ENCODE measurements around the gene BORCS5. TPM values are rescaled to one million over a fixed set of nuclear protein-coding genes. Genes with fewer than 3 reads are reported as not detected.
A peak's percentile ranks its signal among the peaks of the same experiment; 100 is the strongest.
"Not testable (repeated sequence)": the region's sequence is repeated elsewhere in the genome, so short reads cannot be mapped to it uniquely, and the experiment has no call there.

The BORCS5 gene
- 8.1 and 9.8 TPM in 2 replicates for total RNA-seq (2014; rRNA removed; shearing (Covaris generic))

DNA sequence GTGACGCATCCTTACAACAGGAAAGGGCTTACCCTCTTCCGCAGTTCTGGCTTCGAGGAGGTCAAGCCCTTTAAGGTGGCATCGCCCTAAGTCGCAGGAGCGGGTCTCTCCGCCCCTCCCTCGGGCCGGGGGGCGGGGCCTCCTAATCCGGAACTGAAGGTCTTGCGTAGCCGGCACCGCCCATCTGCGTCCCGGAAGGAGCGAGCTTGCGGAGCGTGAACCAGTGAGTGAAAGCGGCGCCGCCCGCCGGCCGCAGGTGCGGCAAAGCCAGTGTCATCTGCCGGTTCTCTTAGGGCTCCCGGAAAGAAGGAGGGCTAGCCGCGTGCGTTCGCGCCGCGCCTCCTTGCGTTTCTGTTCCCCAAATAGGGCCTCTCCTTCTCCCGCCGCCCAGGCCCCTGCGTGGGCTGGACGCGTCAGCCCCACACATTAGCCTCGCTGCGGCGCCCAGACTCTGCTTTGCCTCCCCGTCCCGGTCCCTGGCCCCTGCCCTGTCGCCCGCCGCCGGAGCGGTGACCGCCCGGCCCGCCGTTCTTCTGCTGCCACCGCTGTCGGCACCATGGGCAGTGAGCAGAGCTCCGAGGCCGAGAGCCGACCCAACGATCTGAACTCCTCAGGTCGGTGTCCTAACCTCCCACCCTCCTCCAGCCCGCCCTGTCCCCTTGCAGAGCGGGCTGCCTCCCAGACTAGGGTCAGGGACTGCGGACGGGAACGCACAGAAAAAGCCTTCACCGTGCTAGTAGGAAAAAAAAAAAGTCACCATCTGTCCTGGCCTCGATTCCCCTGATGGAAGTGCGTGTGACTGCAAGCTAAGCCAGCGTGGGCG lies at the start of gene BORCS5:
TSS of gene BORCS5 (plus strand) at position 183 of the 823 bp plus-strand sequence. CDS start at position 557, 374 bp downstream.
- peak; percentile 95 for DNase-seq (ENCODE audit: low spot score)

DNA sequence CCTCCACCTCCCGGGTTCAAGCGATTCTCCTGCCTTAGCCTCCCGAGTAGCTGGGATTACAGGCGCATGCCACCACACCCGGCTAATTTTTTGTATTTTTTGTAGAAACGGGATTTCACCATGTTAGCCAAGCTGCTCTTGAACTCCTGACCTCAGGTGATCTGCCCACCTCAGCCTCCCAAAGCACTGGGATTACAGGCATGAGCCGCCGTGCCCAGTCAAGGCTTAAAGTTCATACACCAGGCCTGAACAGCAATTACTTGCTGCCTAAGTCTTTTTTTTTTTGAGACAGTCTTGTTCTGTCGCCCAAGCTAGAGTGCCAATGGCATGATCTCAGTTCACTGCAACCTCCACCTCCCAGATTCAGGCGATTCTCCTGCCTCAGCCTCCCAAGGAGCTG lies 46.2 kb upstream of the BORCS5 start:
- DNase-seq (ENCODE audit: low spot score), result not testable (repeated sequence)

DNA sequence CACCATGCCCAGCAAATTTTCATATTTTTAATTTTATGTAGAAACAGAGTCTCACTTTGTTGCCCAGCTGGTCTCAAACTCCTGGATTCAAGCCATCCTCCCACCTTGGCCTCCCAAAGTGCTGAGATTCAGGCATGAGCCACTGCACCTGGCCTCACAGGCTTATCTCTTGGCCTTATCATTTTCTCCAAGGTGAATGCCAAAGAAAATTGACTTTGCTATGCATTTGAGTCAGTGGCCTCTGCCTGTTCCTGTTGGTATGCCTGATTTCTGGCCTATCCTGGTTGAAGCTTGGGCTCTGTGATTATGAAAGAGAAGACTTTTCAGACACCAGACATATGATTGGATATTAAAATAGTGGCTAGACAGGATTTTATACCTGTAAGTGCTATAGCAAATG lies 41.0 kb upstream of the BORCS5 start:
- no peak for DNase-seq (ENCODE audit: low spot score)

DNA sequence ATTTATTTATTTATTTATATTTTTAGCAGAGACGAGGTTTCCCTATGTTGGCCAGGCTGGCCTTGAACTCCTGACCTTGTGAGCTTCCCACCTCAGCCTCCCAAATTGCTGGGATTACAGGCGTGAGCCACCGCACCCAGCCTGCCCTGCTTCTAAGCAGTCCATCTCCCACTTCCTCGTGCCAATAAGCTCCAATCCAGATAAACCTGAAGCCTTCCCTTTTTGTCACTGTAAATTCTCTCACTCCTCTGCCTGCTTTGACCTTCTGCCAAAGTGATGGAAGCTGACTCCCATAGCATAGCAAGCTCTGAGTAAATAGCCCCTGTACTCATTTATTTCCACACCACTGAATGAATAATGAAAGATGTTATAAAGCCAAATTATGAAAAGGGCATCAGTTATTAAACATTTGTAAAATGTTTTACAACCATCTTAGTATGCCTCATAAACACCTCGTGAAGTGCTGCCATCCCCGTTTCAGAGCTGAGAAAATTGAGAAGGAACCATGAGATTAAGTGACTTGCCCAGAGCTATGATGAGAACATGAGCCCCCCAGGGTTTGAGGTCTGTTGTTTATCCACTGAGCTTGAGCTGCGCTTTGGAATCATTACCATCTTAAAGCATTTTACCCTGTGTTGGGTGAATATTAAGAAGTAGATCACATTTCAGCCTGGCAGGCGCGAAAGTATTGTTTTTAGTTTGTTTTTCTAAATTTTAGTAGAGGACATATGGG lies 37.3 kb upstream of the BORCS5 start:
- no peak for DNase-seq (ENCODE audit: low spot score)

DNA sequence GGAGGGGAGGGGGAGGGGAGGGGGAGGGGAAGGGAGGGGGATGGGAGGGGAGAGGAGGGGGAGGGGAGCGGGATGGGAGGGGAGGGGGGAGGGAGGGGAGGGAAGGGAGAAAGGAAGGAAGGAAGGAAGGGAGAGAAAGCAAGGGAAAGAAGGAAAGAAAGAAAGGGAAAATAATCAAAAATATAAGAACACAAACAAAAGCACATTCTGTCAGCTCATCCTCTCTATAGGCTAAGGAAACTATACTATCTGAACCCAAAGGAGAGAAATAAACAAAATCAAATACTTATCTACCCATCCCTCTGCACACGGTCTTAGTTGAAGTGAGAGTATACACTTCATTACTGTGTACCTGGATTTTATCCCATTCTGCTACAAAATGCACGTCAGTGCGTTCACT lies 33.8 kb upstream of the BORCS5 start:
- no peak for DNase-seq (ENCODE audit: low spot score)

DNA sequence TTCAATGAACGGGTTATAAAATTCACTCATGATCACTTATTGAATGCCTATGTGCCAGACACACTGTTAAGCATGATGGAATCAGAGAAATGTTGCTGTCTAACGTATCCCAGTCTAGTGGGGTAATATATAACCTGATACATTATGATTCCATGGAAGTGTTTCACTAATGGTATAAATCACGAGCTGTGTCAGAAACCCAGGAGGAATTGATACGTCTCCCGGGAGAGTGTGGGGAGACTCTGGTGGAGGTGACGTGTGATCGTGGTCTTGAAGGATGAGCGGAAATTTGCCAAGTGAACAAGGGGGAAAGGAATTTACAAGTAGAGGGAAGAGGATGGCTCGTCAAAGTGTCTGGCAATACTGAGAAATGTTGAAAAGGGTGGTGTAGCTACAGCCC lies 33.3 kb upstream of the BORCS5 start:
- DNase-seq (ENCODE audit: low spot score), result no peak

DNA sequence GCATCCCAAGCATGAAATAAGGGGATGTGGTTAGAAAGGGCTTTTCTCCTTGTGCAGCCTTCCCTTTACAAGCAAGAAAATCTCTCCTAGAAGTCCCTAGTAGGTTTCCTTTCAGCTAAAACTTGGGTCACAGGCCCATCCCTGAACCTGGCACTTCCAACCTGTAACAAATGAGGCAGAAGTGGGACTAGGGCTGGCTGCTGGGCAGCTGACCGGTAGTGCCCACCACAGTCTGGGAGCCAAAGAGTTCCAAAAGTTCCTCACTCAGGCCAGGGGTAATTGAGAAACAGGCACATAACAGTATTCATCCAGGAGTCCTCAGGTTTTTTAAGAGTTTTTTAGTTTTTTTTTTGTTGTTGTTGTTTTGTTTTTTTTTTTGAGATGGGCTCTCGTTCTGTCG lies 30.6 kb upstream of the BORCS5 start:
- DNase-seq (ENCODE audit: low spot score), result no peak

DNA sequence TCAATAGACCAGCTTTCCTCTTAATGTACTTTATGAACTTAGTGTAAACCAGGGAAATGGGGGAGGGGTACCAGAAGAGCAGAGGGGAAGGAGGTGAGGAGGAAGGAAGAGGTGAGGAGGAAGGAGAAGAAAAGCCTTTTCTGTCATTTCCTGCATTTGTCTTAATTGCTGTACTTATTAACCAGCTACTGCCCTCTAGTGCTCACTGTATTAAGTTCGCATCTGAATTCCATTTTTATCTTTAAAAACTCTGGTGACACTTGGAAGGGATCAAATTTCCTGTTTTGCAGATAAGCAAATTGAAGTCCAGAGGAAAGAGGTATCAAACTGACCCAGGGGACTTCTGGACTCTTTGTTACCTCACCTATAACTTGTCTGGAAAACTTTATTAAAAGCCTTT lies 29.1 kb upstream of the BORCS5 start:
- peak; percentile 77 for DNase-seq (ENCODE audit: low spot score)

DNA sequence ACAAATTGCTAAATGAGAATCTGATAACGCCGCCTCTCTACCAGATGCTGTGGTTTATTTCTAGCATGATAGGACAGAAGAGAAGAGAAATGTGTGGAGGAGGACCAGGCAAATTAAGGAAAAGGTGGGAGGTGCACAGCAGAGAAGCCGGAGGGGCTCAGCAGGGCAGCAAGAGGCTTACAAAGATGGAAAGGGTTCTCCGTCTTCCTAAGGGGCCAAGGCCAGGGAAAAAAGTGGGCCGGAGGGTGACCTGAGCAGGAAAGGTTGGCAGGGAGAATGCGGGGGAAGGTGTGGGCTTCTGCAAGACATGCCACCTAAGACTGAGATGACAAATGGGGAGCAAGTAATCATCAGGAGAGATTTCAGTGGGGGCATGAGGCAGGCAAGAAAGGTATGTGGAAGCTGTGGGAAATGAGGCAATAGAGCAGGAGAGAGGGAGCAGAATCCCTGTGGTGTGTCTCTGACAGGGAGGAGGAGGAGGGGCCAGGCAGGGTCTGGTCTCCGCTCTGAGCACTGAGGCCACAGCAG lies 25.6 kb upstream of the BORCS5 start:
- no peak for DNase-seq (ENCODE audit: low spot score)

DNA sequence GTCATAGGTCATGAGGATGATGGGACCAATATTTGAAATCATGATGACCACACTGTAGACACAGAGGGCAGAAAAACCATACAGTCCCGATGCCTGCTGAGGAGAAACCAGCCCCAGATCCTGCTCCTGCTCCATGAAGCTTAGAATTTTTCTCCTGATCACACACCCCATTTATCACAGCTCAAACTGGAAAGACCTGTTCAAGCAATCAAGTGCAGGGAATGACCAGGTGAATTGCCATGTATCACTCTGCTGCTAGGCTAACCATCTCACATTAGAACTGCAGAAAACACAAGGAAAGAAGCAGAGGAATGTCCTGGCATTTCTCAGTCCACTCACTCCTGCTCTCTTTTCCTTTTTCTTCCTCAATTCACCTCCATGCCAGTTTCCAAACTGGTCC lies 25.0 kb upstream of the BORCS5 start:
- DNase-seq (ENCODE audit: low spot score), result no peak

DNA sequence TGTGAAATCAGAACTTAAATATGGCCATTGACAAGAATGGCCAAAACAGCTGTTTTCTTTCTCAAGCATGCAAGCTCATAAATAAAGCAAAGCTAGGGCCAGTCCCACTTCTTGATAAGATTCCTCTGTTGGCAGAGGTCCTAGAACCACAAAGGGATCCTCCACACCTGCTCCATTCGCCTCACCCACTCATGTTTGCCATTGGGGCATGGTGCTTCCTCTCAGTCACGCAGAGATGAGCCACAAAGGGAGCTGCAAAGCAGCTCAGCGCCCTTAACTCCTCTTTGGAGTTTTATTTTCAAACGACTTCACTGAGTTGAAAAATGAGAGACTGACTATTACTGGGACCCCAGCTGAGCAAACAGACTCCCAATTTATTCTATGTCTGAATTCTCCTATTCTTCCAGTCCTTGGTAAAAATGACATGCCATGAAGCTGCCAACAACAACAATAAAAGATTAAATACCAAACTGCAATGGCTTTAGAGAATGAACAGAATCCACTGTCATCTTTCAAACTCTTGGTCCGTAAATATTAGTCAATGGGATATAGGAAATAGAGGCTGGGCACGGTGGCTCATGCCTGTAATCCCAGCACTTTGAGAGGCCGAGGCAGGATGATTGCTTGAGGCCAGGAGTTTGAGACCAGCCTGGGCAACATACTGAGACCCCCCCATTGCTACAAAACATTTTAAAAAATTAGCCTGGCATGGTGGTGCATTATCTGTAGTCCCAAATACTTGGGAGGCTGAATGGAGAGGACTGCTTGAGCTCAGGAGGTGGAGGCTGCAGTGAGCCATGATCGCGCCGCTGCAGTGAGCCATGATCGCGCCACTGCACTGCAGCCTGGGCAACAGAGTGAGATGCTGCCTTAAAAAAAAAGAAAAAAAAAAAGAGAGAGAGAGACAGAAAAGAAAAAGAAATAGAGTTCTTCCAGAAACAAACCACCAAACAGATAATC lies 23.2 kb upstream of the BORCS5 start:
- DNase-seq (ENCODE audit: low spot score), result peak; percentile 54

DNA sequence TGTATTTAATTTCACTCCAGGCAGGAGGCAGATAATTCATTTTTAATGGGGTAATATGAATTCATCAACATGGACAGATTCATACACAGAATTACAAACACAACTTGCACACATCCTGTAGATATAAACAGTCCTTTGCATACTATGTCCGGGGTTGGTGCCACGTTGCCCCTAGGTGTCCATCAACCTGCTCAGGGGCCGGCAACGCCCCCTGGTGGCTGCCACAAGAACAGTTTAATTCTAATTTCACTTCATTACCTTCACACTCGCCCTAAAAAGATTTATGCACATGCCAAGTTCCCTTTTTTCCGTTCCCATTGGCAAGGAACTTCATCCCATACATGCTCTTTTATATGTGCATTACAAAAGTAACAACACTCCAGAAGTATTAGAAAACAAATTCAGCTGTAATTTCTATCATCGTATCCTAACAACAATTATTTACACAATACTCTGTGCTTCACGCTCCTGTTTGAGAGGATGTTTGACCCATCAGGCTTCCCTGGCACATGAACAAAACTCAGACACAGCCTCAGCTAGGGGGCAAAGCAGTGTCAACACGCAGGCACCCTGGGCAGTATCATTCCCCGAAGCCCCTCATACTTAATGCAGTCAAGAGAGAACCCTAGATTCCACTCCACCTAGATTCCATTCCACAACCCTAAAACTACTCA lies 22.4 kb upstream of the BORCS5 start:
- DNase-seq (ENCODE audit: low spot score), result peak; percentile 65

DNA sequence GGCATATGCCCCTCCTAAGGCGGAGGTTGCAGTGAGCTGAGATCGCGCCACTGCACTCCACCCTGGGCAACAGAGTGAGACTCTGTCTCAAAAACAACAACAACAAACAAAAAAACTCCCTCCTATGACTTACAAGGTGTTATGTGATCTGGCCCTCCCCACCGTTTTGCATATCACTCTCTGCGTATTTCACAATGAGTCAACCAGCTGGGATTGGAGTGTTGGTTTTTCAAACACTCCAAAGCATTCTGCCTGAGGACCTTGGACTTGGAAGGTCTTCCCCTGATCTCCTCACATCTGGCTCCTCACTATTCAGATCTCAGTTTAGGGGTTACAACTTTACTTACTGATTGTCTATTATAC lies 20.8 kb upstream of the BORCS5 start:
- DNase-seq (ENCODE audit: low spot score), result peak; percentile 67

DNA sequence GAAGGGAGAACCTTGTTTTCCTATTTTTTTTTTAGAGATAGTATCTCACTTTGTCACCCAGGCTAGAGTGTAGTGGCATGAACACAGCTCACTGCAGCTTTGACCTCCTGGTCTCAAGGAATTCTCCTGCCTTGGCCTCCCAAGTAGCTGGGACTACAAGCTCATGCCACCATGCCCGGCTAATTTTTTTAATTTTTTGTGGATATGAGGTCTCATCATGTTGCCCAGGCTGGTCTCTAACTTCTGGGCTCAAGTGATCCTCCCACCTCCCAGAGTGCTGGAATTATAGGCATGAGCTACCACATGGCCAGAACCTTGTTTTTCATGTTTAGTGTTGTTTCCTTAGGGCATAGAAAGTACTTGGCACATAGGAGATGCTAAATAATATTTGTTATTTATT lies 20.4 kb upstream of the BORCS5 start:
- no peak for DNase-seq (ENCODE audit: low spot score)

DNA sequence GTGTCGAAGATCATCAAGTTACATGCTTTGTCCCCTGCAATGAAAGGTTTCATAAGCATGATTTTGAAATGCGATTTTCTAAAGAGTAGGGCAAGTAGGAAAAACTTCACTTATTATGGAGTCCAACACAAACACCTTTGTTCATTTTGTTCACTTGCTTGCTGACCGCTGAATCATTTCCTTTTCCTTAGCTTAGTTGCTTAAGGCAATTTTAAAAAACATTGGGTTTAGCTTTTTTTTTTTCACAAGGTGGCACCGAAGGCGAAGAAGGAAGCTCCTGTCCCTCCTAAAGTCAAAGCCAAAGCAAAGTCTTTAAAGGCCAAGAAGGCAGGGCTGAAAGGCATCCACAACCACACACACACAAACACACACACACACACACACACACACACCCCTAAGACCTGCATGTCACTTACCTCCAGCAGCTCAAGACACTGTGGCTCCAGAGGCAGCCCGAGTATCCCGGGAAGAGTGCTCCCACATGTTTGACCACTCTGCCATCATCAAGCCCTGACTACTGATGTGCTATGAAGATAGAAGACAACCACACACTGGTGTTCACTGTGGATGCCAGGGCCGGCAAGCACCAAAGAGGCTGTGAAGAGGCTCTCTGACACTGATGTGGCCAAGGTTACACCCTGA lies 18.2 kb upstream of the BORCS5 start:
- peak; percentile 40 for DNase-seq (ENCODE audit: low spot score)

DNA sequence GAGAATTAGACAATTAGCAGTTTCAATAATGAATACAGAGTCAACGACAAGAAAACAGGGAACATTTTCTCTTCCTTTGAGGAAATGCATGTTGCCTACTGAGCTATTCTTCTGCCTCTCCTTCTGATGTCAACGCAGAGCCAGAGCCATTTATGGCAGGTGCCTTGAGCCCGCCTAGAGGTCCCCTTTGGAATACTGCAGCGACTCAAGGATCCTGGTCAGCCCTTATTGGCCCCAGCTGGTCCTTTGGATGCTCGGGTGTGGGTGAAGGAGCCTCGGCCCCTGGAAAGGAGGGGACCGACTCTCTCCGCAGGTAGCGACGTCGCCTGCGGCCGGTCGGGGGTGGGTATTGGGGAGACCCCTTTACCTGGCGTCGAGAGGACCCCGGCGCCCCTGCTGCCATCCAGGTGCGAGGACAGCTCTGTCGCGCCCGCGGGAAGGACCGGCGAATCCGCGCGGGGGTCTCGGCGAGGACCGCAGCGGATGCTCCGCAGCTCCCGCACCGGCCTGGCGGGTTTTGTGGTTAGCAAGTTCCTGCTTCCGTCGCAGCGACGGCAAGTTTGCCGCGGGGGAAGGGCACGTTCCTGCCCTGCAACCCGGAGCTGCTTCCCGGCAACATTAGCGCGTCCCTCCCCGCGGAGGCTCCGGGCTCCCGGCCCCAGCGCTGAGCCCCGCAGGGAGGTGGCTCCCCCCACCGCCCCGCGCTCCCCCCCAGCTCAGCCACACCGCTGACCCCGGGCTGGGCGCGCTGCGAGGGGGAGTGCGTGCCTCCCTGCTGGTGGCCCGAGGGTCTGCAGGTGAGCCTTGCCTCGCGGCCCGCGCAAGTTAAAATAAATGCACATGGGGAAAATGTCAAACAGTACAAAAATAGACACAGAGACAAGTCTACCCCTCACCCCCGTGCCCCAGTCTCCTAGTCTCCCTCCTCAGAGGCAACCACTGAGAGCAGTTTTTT lies 6.9 kb upstream of the BORCS5 start, which contains the start of gene MANSC1:
TSS of gene MANSC1 (minus strand) at position 532 of the 955 bp plus-strand sequence. CDS start 6,928 bp downstream, outside the sequence.
- DNase-seq (ENCODE audit: low spot score), result no peak

DNA sequence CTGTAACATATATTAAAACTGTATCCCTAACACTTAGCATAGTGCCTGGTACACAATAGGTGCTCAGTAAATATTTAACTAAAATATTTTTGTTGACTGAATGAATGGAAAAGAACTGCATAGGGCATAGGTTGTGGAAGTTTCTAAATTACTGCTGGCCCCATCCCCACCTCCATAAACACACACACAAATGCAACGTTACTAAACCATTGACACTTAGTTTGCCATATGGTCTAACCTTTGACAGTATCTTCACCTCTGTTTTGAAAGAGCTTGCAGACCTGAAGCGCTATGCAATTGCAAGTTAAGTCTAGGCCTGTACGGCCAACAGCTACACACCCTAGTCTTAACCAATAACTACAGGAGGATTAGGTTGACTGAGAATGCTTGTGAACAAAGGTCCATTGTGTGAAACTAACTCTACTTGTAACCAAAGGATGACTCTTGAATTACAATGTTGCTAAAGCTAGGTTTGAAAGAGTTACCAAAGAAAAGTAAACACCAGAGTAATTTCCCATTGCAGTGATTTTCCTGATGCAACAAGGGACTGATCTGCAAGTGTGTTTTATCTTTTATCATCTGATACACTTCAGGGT lies 5.9 kb upstream of the BORCS5 start:
- DNase-seq (ENCODE audit: low spot score), result no peak

DNA sequence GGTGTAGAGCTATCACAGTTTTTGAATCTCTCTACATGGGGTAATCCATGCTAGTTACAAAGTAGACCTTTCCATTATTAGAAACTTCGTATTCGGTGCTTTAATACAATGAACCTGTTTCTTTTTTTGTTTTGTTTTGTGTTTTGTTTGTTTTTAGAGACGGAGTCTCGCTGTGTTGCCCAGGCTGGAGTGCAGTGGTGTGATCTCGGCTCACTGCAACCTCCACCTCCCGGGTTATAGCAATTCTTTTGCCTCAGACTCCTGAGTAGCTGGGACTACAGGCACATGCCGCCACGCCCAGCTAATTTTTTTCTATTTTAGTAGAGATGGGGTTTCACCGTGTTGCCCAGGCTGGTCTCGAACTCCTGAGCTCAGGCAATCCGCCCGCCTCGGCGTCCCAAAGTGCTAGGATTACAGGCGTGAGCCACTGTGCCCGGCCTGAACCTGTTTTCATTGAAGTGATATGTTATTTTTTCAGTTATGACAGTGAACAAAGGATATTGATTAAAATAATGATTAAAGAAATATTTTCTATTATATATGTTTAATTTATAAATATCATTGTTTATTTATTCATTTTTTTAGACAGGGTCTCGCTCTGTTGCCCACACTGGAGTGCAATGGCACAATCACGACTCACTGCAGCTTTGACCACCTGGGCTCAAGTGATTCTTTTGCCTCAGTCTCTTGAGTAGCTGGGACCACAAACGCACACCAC lies 5.3 kb upstream of the BORCS5 start:
- DNase-seq (ENCODE audit: low spot score), result not testable (repeated sequence)
